Stimulated activated CD4-positive, alpha-beta T cell treated with anti-CD3 and anti-CD28 coated beads, TNF-alpha, amount 100 ng/mL, for 24 hours (primary cell): ENCODE results near the gene PLA1A.

Experiments used
- DNase-seq, 3 experiments: peaks; one replicate each; pipeline ENCODE4 v3.0.0-alpha.2; 2020; ENCODE audit warnings: low read depth in 3 of 3

PLA1A gene

DNA sequence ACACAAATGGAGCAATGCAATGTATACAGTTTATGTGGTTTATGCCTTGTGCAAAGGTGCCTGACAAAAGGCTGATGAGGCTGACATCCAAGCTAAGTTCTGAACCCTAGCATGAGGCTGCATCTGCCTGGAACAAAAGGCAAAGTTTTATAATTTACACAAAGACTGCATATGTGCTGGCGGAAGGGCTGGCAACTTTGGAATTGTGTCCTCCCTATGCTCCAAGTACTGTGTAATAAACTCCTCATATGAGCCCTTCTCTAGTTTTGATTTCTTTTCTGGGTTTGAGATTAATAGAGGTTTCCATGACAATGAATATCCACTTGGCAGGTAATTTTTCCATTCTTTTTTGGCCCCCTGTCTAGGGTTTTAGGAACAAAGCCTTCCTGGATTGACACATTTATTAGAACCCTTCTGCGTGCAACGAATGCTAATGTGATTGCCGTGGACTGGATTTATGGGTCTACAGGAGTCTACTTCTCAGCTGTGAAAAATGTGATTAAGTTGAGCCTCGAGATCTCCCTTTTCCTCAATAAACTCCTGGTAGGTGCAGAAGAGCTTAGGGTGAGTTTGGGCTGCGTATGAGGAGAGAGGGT lies 10.8 kb downstream of the PLA1A start:
- no peak for DNase-seq

DNA sequence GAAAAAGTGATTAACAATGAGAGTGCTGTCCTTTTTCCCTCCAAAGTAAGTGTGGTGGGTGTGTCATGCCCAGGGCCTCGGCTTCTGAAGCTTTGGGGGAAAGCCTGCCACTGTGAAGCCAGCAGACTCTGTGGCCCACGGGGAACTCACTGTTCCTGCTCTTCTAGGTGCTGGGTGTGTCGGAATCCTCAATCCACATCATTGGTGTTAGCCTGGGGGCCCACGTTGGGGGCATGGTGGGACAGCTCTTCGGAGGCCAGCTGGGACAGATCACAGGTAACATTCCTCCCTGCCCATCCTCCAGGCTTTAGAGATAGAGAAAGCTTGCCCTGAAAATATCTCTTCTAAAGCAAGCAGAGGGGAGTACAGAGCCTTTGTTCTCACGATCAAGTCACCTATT lies 11.6 kb downstream of the PLA1A start:
- DNase-seq, result no peak

DNA sequence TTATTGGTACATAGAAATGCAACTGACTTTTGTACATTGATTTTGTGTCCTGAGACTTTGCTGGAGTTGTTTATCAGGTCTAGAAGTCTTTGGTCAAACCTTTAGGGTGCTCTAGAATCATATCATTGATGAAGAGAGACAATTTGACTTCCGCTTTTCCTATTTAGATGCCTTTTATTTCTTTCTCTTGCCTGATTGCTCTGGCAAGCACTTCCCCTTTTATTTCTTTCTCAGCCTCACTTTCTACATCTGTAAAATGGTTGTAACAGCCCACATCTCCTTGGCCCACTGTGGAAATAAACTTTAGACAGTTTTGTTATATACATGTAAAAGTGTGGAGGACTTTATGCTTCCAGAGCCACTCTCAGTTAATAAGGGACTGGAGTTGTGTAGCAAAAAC lies 14.0 kb downstream of the PLA1A start:
- no peak for DNase-seq

DNA sequence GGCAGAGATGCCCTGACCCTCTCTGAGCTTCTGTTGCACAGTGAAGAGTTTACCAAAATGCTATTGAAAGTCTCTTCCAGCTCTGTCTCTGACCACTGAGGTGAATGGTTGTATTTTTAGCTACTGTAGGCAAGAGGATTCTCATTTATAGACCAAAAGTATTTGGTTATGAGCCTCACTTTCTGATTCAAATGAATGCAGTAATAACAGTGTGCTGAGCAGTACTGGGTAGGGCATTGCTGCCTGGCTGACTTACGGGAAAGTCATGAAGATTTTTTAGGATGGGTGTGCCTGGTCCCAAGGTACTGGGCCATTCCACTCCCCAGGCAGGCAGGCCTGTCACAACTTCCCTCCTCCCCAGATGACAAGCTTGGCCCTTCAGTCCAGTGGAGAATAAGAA lies 15.5 kb downstream of the PLA1A start:
- no peak for DNase-seq

DNA sequence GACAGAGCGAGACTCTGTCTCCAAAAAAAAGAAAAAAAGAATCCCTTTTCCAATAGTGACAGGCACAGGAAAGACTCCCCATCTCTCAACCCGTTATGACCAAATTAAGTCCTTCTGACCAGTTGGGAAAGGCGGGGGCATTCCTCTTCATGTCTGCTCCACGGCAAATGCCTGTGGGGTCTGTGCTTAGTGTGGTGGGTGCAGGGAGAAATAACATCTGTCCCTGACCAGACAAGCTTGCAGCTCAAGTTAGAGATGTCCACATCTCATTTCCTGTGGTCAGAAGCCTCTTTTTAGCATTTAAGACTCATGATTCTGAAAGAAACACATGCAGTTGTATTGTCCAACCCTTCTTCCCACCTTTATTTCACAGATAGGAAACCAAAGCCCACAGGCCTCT lies 16.2 kb downstream of the PLA1A start:
- DNase-seq, result no peak

DNA sequence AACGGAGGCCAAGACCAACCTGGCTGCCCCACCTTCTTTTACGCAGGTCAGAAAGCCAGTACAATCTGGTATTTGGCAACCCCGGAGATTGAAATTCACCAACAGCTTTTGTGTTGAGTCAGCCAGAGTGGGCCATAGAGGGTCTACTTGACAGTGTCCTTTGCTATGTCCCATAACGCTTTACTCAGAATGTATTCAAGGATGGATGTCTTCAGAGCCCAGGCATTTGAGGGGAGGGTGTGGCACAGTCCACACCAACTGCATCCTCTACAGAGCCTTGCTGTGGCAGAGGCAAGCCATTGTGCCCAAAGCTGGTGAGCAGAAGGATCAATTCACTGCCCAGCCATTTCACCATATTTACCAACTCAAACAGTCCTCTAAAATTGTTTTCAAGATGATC lies 18.4 kb downstream of the PLA1A start:
- DNase-seq, result no peak

DNA sequence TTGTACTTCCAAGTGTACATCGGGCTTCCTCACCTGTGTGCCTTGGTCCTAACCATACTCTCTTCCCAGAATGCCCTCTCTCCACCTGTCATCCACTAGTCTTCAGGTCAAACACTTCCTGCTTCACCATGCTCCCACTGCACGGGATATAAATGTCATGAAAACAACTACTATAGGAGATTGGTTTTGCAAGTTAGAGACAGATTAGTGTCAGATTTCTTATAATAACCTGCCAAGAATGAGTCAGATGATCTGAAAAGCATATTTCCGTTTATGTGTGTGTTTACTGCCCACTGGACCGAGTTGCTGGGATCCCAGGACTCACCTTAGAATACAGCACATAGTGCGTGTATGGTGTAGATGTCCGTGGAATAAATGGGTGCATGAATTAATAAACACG lies 21.4 kb downstream of the PLA1A start:
- DNase-seq, result no peak

DNA sequence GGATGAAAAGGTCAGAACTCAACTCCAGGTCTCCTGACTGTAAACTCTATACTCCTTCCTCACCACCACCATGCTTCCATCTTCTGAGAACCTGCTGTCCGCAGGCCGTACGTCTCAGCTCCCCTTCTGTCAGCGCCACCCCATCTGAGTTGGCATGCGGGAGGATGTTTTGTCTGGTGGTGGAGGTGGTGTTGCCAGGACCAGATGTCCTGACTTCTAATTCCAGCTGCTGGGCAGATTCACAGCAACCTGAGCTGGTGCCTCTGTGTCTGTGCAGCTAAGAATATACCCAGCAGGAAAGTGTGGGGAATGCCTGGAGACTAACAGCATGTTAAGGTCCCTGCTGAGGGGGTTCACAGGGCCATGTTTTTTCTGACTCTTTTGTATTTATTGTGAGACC lies 23.2 kb downstream of the PLA1A start:
- DNase-seq, result no peak

DNA sequence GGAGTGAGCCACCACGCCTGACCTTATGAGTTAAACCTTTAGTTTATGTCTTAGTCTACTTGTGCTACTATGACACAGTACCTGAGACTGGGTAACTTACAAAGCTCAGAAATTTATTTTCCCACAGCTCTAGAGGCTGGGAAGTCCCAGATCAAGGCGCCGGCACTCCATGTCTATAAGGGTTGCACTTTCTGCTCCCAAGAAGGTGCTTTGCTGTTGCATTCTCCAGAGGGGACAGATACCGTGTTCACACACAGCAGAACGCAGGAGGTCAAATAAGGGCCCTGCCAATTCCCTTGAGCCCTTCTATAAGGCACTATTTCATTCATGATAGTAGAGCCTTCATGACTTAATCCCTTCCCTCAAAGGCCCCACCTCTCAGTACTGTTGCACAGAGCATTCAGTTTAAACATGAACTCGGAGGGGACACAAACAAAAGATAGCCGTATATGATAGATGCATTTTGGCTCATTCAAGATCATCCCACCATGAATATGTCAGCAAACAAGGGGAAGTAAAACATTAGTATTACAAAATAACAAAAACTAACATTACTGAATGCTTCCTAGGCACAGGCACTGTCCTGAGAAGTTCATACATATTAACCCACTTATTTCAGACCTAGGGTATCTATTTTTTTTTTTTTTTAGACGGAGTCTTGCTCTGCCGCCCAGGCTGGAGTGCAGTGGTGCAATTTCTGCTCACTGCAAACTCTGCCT lies 26.5 kb downstream of the PLA1A start:
- DNase-seq, result no peak

DNA sequence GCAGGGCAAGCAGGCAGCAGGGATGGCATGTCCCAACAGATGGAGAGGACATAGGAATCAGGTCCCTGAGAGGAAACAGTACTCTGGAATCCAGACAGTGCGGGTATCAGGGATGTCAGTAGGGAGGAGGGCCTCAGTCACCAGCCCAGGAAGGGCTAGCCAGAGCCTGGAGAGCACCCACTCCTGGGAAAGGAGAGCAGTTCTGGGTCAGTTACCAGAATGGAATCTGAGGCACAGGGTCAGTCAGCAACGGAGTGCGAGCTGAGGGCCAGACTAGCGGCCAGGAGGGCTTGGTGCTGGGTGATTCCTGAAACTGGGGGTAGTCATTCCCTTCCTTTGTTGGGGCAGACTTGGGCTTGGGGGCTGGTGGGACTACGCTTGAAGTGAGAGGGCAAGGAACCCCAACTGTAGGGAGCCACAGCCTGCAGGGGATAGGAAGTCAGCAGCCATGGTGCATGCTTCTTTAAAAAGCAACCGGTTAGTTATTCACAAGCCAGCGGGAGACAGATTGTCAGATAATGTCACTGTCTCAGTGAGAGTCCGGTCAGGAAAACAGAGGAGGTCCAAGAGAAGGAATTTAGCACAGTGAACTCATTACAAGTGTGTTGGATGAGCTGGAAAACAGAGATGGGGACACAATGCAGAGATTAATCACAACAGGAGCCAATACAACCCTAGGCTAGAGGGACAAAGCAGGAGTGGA lies 27.9 kb downstream of the PLA1A start:
- DNase-seq, result no peak

DNA sequence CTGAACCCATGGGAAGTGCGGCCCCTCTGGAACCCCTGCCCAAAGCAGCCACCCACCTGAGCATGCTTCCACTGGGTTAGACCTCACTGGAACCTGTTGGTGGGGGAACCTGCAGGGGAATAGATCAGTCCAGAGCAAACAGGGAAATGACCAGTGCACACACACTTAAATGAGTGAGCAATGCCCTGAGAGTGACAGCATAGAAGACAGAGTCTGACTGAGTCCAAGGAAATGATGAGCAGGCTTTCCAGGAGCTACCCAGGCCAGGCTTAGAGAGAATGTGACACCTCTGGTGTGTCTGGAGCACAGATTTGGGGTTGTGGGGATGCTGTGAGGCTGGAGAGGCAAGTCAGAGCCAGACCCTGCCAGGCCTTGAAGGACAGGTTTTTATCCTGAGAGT lies 28.5 kb downstream of the PLA1A start:
- no peak for DNase-seq

DNA sequence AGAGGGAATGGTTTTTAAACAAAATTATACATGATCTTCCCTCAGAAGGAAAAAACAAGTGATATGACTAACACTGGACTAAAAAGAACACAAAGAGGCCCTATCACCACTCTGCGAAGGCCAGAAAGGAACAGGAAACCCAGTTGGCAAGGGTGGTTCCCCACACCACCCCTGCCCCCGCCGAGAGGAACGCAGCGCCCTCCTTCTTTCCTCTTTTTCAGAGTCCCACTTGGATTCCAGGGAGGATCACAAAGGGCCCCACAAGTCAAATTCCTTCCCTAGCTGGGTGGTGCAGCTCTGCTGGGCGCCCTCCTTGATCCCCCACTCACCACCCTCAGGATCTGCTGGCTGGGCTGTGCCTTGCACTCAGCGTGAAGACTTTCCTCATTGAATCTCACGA lies 29.8 kb downstream of the PLA1A start:
- DNase-seq, result no peak

DNA sequence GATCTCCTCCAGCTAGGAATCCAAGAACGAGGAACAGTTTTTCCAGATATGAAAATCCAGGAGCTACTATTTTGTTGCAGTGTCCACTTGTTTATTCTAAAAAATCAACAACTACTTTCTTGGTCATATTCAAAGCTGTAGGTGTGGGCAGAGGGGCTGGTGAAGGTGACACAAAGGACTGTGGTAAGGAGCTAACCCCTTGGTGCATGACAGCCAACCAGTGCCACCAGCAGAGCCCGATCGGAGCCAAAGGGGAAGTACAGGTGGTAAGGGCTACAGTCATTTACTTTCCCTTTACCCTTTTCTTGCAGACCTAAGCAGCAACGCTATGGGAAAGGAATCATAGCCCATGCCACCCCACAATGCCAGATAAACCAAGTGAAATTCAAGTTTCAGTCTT lies 30.7 kb downstream of the PLA1A start:
- peak in 1 of 3 experiments; percentile 20 for DNase-seq

DNA sequence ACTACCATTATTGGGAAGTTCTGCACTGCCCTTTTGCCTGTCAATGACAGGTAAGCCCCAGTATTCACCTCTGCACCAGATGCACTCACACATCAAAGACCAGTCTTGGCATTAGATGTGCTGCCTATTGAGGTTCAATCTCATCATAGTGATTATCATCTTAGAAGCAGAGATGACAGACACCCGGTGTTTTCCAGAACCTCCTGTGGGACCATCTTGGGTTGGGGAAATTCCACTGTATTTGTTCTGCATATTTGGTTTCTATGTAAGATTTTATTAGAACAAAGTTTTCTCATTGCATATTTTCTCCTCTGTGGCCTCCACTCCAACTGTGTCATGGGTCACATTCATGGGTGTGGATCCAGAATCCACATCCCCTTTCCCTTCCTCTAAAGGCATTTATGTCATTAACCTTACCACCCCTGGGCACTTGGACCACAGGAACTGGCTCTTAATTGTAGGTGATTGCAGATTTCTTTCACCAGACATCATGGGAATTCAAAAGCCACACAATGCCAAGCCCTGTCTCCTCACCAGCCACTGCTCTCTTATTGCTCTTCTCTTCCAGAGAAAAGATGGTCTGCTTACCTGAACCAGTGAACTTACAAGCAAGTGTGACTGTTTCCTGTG lies 31.2 kb downstream of the PLA1A start:
- no peak for DNase-seq

DNA sequence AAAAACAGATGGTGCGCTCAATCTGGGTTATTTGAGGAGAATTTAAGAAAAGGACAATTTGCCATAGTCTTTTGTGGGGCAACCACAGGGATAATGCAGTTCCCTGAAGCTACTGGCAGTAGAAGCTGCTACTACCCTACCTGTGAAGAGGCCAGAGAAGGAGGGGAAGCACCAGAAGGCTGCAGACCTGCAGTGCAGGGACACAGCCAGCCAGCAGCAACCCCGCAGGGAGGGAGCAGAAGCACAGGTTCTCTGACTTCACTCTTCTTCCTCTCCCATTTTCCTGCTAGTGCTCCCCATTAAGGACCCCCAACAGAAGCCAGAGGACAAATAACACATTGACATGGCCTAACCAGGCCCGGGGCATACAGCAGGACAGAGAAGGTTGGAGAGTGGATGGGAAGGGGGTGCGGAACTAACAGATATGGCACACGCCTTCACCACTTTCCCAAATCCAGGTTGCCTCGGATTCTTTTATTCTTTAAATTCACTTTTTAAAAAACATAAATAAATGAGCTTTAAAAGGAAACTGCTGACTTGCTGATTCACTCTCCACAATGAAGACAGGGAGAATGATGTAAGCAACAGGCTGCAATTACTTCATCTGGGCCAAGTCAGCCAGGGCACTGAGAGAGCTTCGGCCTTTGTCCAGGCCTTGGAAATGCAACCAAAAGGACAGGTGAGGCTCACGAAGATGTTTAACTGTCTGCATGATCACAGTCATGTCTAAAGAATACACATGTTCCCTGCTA lies 32.6 kb downstream of the PLA1A start:
- no peak for DNase-seq

DNA sequence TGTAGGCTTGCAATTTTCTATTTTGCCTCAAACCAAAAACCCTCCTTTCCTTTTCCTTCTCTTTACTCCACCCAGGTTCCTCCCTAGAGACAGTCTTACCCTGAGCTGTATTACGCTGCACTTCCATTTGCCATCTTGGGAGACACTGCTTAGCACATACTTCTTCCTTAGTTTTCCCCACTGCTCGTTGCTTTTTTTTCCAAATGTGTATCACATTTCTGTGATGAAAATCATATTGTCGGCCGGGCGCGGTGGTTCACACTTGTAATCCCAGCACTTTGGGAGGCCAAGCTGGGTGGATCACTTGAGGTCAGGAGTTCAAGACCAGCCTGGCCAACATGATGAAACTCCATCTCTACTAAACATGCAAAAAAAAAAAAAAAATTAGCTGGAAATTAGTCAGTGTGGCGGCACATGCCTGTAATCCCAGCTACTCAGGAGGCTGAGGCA lies 33.2 kb downstream of the PLA1A start:
- DNase-seq, result no peak

DNA sequence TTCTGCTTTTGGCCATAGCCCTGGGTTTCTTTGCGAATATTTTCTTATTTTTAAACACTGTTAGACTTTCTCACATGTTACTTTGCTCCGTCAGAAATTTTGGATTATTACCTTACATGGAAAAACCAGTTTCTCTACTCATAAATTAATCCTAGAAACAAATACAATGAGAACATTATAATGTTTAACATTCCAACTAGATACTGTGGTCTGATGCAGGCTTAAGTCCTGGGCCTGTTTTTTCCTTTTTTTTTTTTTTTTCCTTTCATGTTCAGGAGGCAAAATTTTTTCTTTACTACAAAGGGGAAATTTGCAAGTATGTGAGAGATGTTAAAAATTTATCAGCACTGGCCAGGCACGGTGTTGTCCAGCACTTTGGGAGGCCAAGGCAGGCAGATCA lies 33.8 kb downstream of the PLA1A start:
- no peak for DNase-seq

DNA sequence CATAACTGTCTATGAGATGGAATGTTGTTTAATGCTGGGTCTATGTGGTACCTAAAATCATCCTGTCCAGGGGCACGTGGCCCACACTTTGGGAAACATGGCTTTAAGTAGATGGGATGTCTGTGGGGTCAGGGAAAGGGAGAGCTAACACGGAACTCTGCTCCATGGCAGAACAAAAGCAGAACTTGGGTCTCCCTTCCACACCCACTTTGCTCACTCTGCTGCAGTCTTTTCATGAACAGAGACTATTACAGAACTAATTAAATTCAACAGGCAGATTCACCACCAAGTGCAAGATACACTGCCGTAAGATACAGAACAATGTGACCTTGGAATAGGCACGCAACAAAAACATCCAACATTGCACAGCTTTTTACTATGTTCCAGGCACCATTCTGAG lies 34.5 kb downstream of the PLA1A start:
- DNase-seq, result no peak

DNA sequence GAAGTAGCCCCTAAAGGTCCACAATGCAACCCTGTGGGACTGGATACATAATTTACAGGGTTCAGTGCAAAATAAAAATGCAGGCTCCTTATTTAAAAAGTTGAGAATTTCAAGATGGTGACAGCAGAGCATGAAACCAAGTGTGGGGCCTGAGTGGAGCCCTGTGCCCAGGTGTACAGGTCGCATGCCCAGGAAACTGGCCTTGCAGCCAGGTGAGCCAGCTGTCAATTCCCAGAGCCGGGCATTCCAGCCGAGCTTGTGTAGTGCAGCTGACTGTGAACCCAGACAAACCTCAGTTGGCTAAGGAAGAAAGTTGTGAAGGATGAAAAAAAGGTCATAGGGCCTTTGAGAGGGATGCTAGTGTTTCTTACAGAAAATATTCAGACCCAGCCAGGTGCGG lies 35.1 kb downstream of the PLA1A start:
- no peak for DNase-seq

DNA sequence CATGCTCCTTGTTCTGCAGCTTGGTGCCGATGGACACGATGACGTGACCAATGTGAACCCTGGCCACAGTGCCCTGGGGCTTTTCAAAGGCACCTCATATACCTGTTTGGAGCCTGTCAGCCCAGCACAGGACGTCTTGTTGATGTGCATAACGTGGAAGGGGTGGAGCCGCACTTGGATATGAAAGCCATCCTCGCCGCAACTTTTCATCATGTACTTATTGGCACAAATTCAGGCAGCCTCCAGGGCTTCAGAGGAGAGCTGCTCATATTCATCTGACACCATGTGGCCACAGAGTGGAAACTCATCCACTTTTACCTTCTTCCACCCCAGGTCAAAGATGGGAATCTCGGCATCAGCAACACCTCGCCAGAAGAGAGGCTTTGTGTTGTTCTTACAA lies 38.0 kb downstream of the PLA1A start:
- DNase-seq, result no peak

DNA sequence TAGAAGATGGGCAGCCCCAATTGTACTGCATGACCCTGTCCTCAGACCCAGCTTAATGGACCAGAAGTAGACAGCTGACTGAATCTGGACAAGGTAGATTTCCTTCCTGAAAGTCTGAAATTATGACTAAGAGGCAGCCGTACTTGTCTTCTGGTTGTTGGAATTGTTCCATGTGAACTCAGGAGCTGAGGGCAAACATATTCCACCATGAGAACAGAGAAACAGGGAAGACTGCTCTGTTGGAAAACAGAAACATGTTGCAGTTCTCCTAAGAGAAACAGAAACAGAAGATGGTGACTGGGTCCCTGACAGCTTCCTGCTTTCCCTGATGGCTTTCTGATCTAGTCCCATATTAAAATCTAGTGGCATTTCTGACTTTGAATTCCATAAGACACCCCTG lies 38.6 kb downstream of the PLA1A start:
- DNase-seq, result no peak
